ENCODE measurements around the gene LRRFIP2.

DNA sequence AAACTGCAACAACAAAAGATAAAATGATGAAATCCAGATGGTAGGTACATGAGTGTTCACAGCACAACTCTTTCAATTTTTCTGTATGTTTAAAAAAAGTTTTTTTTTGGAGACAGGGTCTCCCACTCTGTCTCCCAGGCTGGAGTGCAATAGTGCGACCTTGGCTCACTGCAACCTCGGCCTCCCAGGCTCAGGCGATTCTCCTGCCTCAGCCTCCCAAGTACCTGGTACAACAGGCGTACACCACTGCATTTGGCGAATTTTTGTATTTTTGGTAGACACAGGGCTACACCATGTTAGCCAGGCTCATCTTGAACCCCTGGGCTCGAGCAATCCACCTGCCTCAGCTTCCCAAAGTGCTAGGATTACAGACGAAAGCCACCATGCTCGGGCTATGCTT lies 18.6 kb downstream of the LRRFIP2 start:
- no peak for TF ChIP-seq CTCF (conservative IDR thresholded peaks at IDR 0.05 in 1 of 2, IDR thresholded peaks at IDR 0.05 in 1 of 2; ENCODE audit: extremely low read depth in 1 of 2, insufficient read depth in 1 of 2, low read depth in 1 of 2, low read length in 2 of 2)
- TF ChIP-seq EZH2 (IDR thresholded peaks at IDR 0.05; ENCODE audit: borderline replicate concordance, low read length) = no peak

Data from mammary epithelial cell (primary cell).